HG02798 (cell line): ENCODE data around the gene BEST4.
"Not testable (repeated sequence)": the region's sequence is repeated elsewhere in the genome, so short reads cannot be mapped to it uniquely, and the experiment has no call there.

ENCODE experiments used
- ATAC-seq: cut with Tn5 transposase; IDR thresholded peaks from one replicate; pipeline ENCODE4 v1.9.1; 2021; ENCODE audit warnings: mild to moderate bottlenecking; ENCODE audit not compliant: unreplicated experiment, poor library complexity

BEST4 gene

GRCh38 chr1:44803312-44804095 is 15.5 kb upstream of the BEST4 start:
- ATAC-seq = no peak

- no peak for ATAC-seq
Observed at GRCh38 chr1:44803062-44803311, 15.0 kb upstream of the BEST4 start.

DNA sequence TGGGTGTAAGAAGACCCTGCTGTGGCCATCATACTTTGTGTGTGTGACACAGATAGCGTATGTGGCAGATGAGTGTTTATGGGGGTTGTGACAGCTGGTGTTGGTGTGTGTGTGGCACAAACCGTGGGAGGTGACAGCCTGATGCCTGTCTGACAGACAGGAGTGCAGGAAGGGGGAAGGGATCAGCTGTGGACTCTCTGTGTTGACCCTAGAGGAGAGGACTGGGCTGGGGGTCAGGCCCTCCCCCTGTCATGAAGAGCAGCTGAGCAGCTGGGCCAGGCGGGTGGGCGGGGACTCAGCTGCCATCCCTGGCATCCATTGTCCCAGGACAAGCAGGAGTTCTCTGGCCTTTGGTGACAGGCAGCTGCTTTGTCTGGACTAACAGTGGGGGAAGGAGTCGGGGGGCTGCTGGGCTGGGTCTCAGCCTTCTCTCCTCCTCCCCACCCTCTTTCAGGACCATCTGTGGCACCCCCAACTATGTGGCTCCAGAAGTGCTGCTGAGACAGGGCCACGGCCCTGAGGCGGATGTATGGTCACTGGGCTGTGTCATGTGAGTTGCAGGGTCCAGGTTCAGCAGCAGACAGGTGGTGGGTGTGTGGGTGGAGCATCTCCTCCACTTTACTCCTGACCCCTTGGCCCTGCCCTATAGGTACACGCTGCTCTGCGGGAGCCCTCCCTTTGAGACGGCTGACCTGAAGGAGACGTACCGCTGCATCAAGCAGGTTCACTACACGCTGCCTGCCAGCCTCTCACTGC is 14.5 kb upstream of the BEST4 start:
- no peak for ATAC-seq

- no peak for ATAC-seq
Observed at GRCh38 chr1:44801491-44802305, 13.7 kb upstream of the BEST4 start.

DNA sequence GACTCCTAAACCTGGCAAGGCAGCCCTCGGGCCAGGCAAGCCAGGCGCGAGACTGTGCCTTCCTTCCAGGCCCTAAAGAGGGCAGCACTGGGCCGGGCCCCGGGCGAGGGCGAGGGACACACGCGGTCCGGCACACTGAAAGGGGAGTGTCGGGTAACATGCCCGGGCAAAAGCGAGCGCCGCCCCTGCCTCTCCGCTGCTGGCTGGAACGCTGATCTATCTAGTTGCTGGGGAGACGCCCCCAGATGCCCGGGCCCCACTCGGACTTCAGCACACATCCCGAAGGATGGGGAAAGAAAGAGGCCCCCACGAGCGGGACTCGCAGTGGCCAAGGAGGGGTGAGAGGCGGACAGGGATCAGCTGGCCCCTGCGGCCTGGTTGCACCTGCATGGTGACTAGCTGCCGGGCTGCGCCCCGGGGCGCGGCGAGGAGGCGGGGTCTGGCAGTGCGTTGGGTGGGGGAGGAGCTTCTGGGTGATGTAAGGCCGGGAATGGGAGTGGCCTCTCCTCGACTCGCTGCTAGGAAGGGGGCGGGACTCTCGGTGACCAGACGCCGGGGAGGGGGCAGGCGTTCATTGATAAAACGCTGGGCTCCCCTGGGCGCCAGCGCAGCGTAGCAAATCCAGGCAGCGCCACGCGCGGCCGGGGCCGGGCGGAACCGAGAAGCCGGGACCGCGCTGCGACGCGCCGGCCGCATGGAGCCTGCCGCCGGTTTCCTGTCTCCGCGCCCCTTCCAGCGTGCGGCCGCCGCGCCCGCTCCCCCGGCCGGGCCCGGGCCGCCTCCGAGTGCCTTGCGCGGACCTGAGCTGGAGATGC is 12.0 kb upstream of the BEST4 start, which contains the start of gene PLK3:
Gene PLK3, plus strand, starts transcription at position 608 of the 815 bp plus-strand sequence. Its CDS starts 87 bp downstream, at position 695.
- ATAC-seq = peak; percentile 88

DNA sequence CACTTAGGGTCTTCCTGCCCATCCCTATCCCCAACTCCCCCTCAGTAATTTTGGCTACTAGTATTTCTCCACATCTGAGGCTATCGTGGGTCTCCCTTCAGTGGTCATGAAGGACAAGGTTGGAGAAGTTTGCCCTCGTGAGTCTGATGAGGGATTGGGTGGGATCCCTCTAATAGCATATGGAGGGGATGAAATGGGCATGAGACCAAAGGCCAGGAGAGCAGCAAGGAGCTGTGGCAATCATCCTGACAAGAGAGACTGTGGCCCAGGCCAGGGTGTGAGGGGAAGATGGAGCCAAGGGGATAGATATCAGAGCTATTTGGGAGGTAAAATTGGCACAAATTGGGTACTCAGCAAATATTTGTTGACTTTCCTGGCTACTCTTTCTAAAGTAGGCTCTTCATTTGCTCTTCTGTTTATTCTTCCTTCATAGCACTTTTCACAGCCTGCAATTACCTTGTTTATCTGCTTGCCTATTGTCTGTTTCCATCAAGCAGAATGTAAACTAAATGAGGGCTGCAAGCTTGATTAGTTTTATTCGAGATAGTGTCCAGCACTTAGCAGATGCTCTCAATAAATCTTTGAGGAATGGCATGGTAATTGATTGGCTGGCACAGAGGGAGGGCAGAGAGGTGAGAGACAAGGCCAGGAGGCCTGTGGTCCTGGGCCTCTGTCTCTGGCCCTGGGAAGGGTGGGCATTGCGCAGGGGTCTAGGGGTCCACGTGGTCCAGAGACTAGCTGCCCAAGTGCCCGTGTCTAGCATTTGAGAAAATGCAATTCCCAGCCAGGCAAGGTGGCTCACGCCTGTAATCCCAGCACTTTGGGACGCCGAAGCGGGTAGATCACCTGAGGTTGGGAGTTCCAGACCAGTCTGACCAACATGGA is 10.8 kb upstream of the BEST4 start:
- ATAC-seq = no peak

DNA sequence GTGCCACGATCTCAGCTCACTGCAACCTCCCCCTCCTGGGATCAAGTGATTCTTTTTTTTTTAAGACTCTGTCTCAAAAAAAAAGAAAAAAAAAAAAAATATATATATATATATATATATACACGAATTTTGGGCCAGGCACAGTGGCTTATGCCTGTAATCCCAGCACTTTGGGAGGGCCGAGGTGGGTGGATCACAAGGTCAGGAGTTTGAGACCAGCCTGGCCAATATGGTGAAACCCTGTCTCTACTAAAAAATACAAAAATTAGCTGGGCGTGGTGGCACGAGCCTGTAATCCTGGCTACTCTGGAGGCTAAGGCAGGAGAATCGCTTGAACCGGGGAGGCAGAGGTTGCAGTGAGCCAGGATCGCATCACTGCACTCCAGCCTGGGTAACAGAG is 9.9 kb upstream of the BEST4 start:
- not testable (repeated sequence) for ATAC-seq

DNA sequence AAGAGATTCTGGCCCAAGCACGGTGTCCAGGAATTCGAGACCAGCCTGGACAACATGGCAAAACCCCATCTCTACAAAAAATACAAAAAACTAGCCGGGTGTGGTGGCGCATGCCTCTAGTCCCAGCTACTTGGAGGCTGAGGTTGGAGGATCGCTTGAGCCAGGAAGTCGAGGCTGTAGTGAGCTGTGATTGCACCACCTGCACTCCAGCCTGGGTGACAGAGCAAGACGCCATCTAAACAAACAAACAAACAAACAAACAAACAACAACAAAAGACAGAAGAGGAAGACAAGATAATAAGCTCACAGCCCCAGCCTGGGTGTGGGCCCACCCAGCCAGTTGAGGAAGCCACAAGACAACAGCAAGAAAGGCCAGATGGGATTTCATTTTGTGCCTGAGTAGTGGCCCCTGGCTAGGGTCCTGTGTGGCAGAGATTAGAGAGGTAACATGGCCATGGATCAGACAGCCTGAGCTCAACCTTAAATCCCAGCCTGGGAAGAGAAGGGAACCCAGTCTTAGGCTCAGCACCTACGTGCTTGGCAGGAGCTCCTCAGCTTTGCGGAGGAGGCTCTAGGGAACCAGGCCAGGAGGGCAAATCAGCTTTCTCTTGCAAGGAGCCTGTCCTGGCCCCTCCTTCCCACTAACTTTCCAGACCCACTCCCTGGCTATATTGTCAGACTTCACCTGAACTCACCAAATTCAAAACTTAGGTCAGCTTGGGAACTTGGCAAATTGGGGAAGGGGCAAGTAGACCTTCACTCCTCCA is 4.9 kb upstream of the BEST4 start:
- no peak for ATAC-seq

GRCh38 chr1:44790968-44791801 is 3.2 kb upstream of the BEST4 start:
- ATAC-seq = no peak

GRCh38 chr1:44787506-44787905 is 464 bp downstream of the BEST4 start:
- ATAC-seq = no peak

DNA sequence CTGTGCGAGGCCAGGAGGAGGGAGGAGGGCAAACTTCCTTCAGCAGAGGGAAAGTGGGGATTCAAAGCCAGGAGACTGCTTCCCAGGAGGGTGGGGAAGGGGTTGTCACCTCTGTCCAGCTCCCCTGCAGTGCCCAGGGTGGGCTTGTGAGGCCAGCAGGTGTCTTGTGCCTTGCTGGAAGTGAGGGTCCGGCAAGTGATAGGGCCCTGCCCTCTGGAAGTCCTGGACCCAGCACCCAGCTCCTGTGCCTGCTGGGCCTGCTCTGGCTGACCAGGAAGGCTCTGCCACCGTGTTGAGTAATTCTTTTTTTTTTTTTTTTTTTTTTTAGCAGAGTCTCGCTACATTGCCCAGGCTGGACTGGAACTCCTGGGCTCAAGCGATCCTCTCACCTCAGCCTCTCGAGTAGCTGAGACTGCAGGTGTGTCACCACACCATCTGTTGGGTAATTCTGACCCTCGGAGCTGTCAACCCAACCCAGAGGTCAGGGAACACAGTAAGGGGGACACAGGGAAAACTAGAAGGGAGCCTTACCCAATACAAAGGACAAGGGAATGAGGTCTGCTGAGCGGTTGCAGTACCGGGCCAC is 1.0 kb downstream of the BEST4 start:
- no peak for ATAC-seq

GRCh38 chr1:44786138-44786840 is 1.7 kb downstream of the BEST4 start:
- peak; percentile 48 for ATAC-seq

GRCh38 chr1:44785501-44786137 is 2.4 kb downstream of the BEST4 start:
- ATAC-seq = no peak

DNA sequence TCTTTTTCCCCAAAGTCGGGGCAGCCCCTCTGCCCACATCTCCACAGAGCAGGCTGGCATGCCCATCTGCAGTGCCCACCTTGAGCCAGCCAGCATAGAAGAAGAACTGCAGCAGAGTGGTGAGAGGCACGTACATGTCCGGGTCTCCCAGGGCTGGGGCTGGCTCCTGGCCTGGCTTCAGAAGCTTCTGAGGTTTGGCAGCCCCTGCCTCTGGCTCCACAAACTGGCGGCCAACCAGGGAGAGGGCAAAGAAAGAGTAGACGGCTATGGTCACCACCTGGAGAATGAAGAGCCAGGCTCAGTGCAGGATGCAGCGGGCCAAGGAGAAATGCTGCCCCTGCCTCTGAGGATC is 3.0 kb downstream of the BEST4 start:
- ATAC-seq = no peak

- no peak for ATAC-seq
Observed at GRCh38 chr1:44784094-44785028, 3.6 kb downstream of the BEST4 start.
